Skeletal muscle satellite cell (primary cell): Measurements from ENCODE around the gene SZT2.

Source experiments
- H3K27me3 ChIP-seq: 2 replicates; pipeline ENCODE4 v1.7.0; 2013; ENCODE audit warnings: low read length; ENCODE audit not compliant: control insufficient read depth, insufficient read depth
- H3K36me3 ChIP-seq: 2 replicates; pipeline ENCODE4 v1.7.0; 2013; ENCODE audit warnings: mild to moderate bottlenecking, control low read depth, low read length; ENCODE audit not compliant: insufficient read depth
- H3K4me1 ChIP-seq: 2 replicates; pipeline ENCODE4 v1.7.0; 2013; ENCODE audit warnings: low read length; ENCODE audit not compliant: control insufficient read depth, insufficient read depth
- H3K4me2 ChIP-seq: 2 replicates; pipeline ENCODE4 v1.7.0; 2013; ENCODE audit warnings: mild to moderate bottlenecking, low read length
- H3K4me3 ChIP-seq: 2 replicates; pipeline ENCODE4 v1.7.0; 2013; ENCODE audit warnings: low read length
- H3K9ac ChIP-seq: 2 replicates; pipeline ENCODE4 v1.7.0; 2013; ENCODE audit warnings: mild to moderate bottlenecking, low read depth, low read length, moderate library complexity
- H3K9me3 ChIP-seq: replicated peaks from 2 replicates; pipeline ENCODE4 v1.7.0; 2013; ENCODE audit warnings: mild to moderate bottlenecking, control low read depth, low read length

SZT2 gene

GRCh38 chr1:43432171-43432860, 42.6 kb downstream of the SZT2 start:
- no peaks in the 10 kb centered on the region for H3K4me1 ChIP-seq
- H3K9me3 ChIP-seq = no peaks in the 10 kb centered on the region
- H3K4me2 ChIP-seq = no peak overlapping the region
- no peaks in the 10 kb centered on the region for H3K27me3 ChIP-seq
- no peak overlapping the region for H3K9ac ChIP-seq
- no peak overlapping the region for H3K4me3 ChIP-seq
- peaks cover 91% of the 10 kb centered on the region for H3K36me3 ChIP-seq

- Histone ChIP-seq H3K9me3 (no peaks in the 10 kb centered on the region), H3K27me3 (no peaks in the 10 kb centered on the region), H3K4me2 (no peak overlapping the region), H3K4me3 (no peak overlapping the region), H3K9ac (no peak overlapping the region), H3K36me3 (peaks cover 90% of the 10 kb centered on the region), H3K4me1 (no peaks in the 10 kb centered on the region)
Measured at GRCh38 chr1:43432907-43433306, 43.2 kb downstream of the SZT2 start.

GRCh38 chr1:43434256-43434655, 44.6 kb downstream of the SZT2 start:
- H3K9ac ChIP-seq = no peak overlapping the region
- peaks cover 86% of the 10 kb centered on the region for H3K36me3 ChIP-seq
- H3K4me1 ChIP-seq = no peaks in the 10 kb centered on the region
- no peak overlapping the region for H3K4me2 ChIP-seq
- no peak overlapping the region for H3K4me3 ChIP-seq
- H3K9me3 ChIP-seq = no peaks in the 10 kb centered on the region
- no peaks in the 10 kb centered on the region for H3K27me3 ChIP-seq

- Histone ChIP-seq H3K9me3 (no peaks in the 10 kb centered on the region), H3K4me3 (no peak overlapping the region), H3K9ac (no peak overlapping the region), H3K36me3 (peaks cover 82% of the 10 kb centered on the region), H3K27me3 (no peaks in the 10 kb centered on the region), H3K4me2 (no peak overlapping the region), H3K4me1 (no peaks in the 10 kb centered on the region)
Measured at GRCh38 chr1:43435146-43436145, 45.7 kb downstream of the SZT2 start.

- Histone ChIP-seq H3K9ac (no peak overlapping the region), H3K4me1 (no peaks in the 10 kb centered on the region), H3K9me3 (no peaks in the 10 kb centered on the region), H3K4me3 (no peak overlapping the region), H3K27me3 (no peaks in the 10 kb centered on the region), H3K4me2 (no peak overlapping the region), H3K36me3 (peaks cover 80% of the 10 kb centered on the region)
Measured at GRCh38 chr1:43436371-43436770, 46.7 kb downstream of the SZT2 start.

GRCh38 chr1:43437031-43437973, 47.6 kb downstream of the SZT2 start:
- no peaks in the 10 kb centered on the region for H3K4me1 ChIP-seq
- no peaks in the 10 kb centered on the region for H3K27me3 ChIP-seq
- no peak overlapping the region for H3K9ac ChIP-seq
- H3K4me3 ChIP-seq = no peak overlapping the region
- no peak overlapping the region for H3K4me2 ChIP-seq
- peaks cover 74% of the 10 kb centered on the region for H3K36me3 ChIP-seq
- H3K9me3 ChIP-seq = no peaks in the 10 kb centered on the region

- Histone ChIP-seq H3K36me3 (peaks cover 74% of the 10 kb centered on the region), H3K4me3 (no peak overlapping the region), H3K4me1 (no peaks in the 10 kb centered on the region), H3K9ac (no peak overlapping the region), H3K4me2 (no peak overlapping the region), H3K27me3 (no peaks in the 10 kb centered on the region), H3K9me3 (no peaks in the 10 kb centered on the region)
Measured at GRCh38 chr1:43438006-43438405, 48.3 kb downstream of the SZT2 start.

GRCh38 chr1:43438576-43438952, 48.9 kb downstream of the SZT2 start:
- Histone ChIP-seq H3K4me2 (no peak overlapping the region), H3K4me1 (no peaks in the 10 kb centered on the region), H3K4me3 (no peak overlapping the region), H3K9ac (no peak overlapping the region), H3K9me3 (no peaks in the 10 kb centered on the region), H3K27me3 (no peaks in the 10 kb centered on the region), H3K36me3 (peaks cover 76% of the 10 kb centered on the region)

GRCh38 chr1:43438953-43439581, 49.4 kb downstream of the SZT2 start:
- Histone ChIP-seq H3K27me3 (no peaks in the 10 kb centered on the region), H3K36me3 (peaks cover 76% of the 10 kb centered on the region)

GRCh38 chr1:43439781-43440180, 50.1 kb downstream of the SZT2 start:
- Histone ChIP-seq H3K4me3 (no peak overlapping the region), H3K4me2 (no peak overlapping the region), H3K27me3 (no peaks in the 10 kb centered on the region), H3K9me3 (no peaks in the 10 kb centered on the region), H3K9ac (no peak overlapping the region), H3K36me3 (peaks cover 74% of the 10 kb centered on the region), H3K4me1 (no peaks in the 10 kb centered on the region)

More at GRCh38 chr1:43438953-43439581, 49.4 kb downstream of the SZT2 start:
- no peaks in the 10 kb centered on the region for H3K9me3 ChIP-seq
- H3K4me3 ChIP-seq = no peak overlapping the region
- H3K4me1 ChIP-seq = no peaks in the 10 kb centered on the region
- H3K9ac ChIP-seq = no peak overlapping the region
- no peak overlapping the region for H3K4me2 ChIP-seq
